Measurements from ENCODE around the gene SLX4IP. TPM values are rescaled to one million over a fixed set of nuclear protein-coding genes. Genes with fewer than 3 reads are reported as not detected.

SLX4IP gene
- total RNA-seq, 1 experiment from 2014 or later: 7.4 TPM

- TF ChIP-seq NFYB (CRISPR knock-in tag; conservative IDR thresholded peaks at IDR 0.05; ENCODE audit: low read depth) (no peak), ELF4 (CRISPR knock-in tag; IDR thresholded peaks at IDR 0.05; ENCODE audit: low read depth) (no peak), AR (CRISPR knock-in tag; IDR thresholded peaks at IDR 0.05) (no peak)
Measured at GRCh38 chr20:10445758-10446157, 10.7 kb downstream of the SLX4IP start (continued).

- DNase-seq (ENCODE audit: low spot score): no peak
- no peak for TF ChIP-seq USF1 (CRISPR knock-in tag; IDR thresholded peaks at IDR 0.05)
- TF ChIP-seq RELA (CRISPR knock-in tag; IDR thresholded peaks at IDR 0.05; ENCODE audit: borderline replicate concordance): no peak
- no peak for TF ChIP-seq AR (CRISPR knock-in tag; IDR thresholded peaks at IDR 0.05)
- no peak for TF ChIP-seq ZMAT4 (CRISPR knock-in tag; IDR thresholded peaks at IDR 0.05)
- no peak for TF ChIP-seq FOXP1 (CRISPR knock-in tag; IDR thresholded peaks at IDR 0.05; ENCODE audit: borderline replicate concordance)
- no peak for TF ChIP-seq ZNF232 (CRISPR knock-in tag; IDR thresholded peaks at IDR 0.05)
- TF ChIP-seq FOXJ3 (CRISPR knock-in tag; IDR thresholded peaks at IDR 0.05; ENCODE audit: borderline replicate concordance): no peak
- no peak for TF ChIP-seq ZNF263 (CRISPR knock-in tag; IDR thresholded peaks at IDR 0.05; ENCODE audit: low read depth)
- no peak for TF ChIP-seq MAX (CRISPR knock-in tag; IDR thresholded peaks at IDR 0.05)
- no peak for TF ChIP-seq GTF2I (CRISPR knock-in tag; conservative IDR thresholded peaks at IDR 0.05)
- no peak for TF ChIP-seq CTCF (IDR thresholded peaks at IDR 0.05)
- TF ChIP-seq PRDM15 (CRISPR knock-in tag; IDR thresholded peaks at IDR 0.05): no peak
- TF ChIP-seq NR2C2 (CRISPR knock-in tag; IDR thresholded peaks at IDR 0.05): no peak
- Mint-ChIP-seq H3K4me3 (no peak overlapping the region), H3K36me3 (no peaks in the 10 kb centered on the region), H3K4me1 (peaks cover 22% of the 10 kb centered on the region), H3K27ac (peak overlapping the region; percentile 12; the same call in 1 of the 2 replicates), H3K9me3 (no peaks in the 10 kb centered on the region), H3K27me3 (ENCODE audit: low read depth) (no peaks in the 10 kb centered on the region)
- ATAC-seq: no peak
- ChIA-PET POLR2A (no interaction called here), CTCF (no interaction called here)
Measured at GRCh38 chr20:10447028-10447427, 11.9 kb downstream of the SLX4IP start.

Measured in WTC11 (cell line).